ENCODE results near the gene LUZP1. TPM values are rescaled to one million over a fixed set of nuclear protein-coding genes. Genes with fewer than 3 reads are reported as not detected.
A peak's percentile ranks its signal among the peaks of the same experiment; 100 is the strongest.

The LUZP1 gene
- total RNA-seq, 1 experiment from 2014 or later, result 22.4 TPM

DNA sequence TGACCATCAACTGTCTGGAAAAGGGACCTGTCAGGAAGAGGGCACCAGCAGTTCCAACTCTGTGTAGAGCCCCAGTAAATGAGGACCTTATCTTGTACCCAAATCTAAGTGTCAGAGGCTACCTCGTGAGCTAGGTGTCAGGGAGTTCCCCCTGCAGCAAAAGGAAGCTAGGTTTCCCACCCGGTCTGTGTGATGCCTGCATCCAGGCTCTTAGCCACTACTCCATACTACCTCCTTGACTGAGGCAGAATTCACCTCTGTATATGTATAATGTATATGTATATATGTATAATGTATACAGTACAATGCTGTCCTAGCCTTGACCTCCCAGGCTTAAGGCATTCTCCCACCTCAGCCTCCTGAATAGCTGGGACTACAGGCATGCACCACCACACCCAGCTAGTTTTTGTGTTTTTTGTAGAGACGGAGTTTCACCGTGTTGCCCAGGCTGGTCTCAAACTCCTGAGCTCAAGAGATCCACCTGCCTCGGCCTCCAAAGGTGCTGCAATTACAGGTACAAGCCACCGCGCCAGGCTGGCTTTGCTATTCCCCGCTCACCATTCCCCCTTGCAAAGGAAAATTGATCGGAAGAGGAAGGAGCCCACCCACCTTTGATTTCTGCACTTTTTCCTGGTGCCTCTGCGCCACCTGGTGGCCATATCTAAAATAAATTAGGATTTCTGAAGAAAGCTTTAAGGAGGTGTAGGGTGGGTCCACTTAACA is 15.7 kb upstream of the LUZP1 start:
- Histone ChIP-seq H3K79me2 (ENCODE audit: insufficient read depth, low read length) (no peaks in the 10 kb centered on the region), H3K36me3 (ENCODE audit: control insufficient read depth in 1 of 2, insufficient read depth in 2 of 2, low read length in 2 of 2) (no peaks in the 10 kb centered on the region), H3K27ac (ENCODE audit: low read depth, low read length) (no peak overlapping the region), H3K9ac (ENCODE audit: low read length) (no peak overlapping the region), H3K27me3 (ENCODE audit: insufficient read depth, low read length) (no peaks in the 10 kb centered on the region), H3K9me2 (ENCODE audit: insufficient read depth) (no peaks in the 10 kb centered on the region), H3K4me1 (ENCODE audit: control insufficient read depth in 1 of 2, insufficient read depth in 2 of 2, low read length in 2 of 2) (peaks cover 17 to 26% of the 10 kb centered on the region in 2 experiments), H3K4me2 (ENCODE audit: low read length) (peak overlapping the region; percentile 52; the same call in 1 of the 2 replicates), H4K20me1 (ENCODE audit: insufficient read depth) (no peaks in the 10 kb centered on the region), H2AFZ (ENCODE audit: low read depth, low read length, poor library complexity, severe bottlenecking) (peak overlapping the region; percentile 82), H3K9me3 (ENCODE audit: control insufficient read depth in 1 of 2, insufficient read depth in 1 of 2, low read depth in 1 of 2, low read length in 2 of 2) (no peaks in the 10 kb centered on the region), H3K4me3 (replicated peaks in 1 of 2; ENCODE audit: low read depth in 1 of 2, low read length in 2 of 2) (no peak overlapping the region)
- no TSS peak for BruUV-seq (replicated peaks)
- DNase-seq (ENCODE audit: low read depth, low spot score) (no peak), ATAC-seq (peak; percentile 59)
- CTCF ChIA-PET, result interaction anchor here (0.6 to 7.3 kb wide), 28 partner anchors 8 to 355 kb away, joined by 3 to 158 read pairs (median 4); partner anchors contain the start of genes HTR1D and LUZP1
- TF ChIP-seq, protein P1, sequence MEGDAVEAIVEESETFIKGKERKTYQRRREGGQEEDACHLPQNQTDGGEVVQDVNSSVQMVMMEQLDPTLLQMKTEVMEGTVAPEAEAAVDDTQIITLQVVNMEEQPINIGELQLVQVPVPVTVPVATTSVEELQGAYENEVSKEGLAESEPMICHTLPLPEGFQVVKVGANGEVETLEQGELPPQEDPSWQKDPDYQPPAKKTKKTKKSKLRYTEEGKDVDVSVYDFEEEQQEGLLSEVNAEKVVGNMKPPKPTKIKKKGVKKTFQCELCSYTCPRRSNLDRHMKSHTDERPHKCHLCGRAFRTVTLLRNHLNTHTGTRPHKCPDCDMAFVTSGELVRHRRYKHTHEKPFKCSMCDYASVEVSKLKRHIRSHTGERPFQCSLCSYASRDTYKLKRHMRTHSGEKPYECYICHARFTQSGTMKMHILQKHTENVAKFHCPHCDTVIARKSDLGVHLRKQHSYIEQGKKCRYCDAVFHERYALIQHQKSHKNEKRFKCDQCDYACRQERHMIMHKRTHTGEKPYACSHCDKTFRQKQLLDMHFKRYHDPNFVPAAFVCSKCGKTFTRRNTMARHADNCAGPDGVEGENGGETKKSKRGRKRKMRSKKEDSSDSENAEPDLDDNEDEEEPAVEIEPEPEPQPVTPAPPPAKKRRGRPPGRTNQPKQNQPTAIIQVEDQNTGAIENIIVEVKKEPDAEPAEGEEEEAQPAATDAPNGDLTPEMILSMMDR (IDR thresholded peaks at IDR 0.05 in 2 of 3, conservative IDR thresholded peaks at IDR 0.05 in 1 of 3; ENCODE audit: borderline replicate concordance in 1 of 3, insufficient read depth in 1 of 3, low read depth in 2 of 3, low read length in 2 of 3), result peak; percentile 59 to 95 (median 76)
- TF ChIP-seq, protein P2, sequence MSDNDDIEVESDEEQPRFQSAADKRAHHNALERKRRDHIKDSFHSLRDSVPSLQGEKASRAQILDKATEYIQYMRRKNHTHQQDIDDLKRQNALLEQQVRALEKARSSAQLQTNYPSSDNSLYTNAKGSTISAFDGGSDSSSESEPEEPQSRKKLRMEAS (IDR thresholded peaks at IDR 0.05), result no peak
- peak; percentile 96 for TF ChIP-seq RAD21 (IDR thresholded peaks at IDR 0.05; ENCODE audit: low read depth)
- RAD21 ChIA-PET (ENCODE audit: low non-redundant PET in 1 of 2, low total read pairs in 2 of 2, uncharacterized antibody in 2 of 2, unreplicated experiment in 2 of 2), result interaction anchor here (0.6 to 3.3 kb wide), 12 partner anchors 14 to 355 kb away, joined by 3 to 26 read pairs (median 4); no protein-coding TSS in a partner anchor
- intact Hi-C loops (cut with micrococcal nuclease), result loop anchor here (1.0 kb wide), 2 partner anchors 86 to 208 kb away; no protein-coding TSS in a partner anchor
- POLR2A ChIA-PET, result interaction anchor here (0.8 to 1.7 kb wide), 4 partner anchors 15 to 208 kb away, joined by 3 to 9 read pairs (median 4); partner anchors contain the start of gene LUZP1

DNA sequence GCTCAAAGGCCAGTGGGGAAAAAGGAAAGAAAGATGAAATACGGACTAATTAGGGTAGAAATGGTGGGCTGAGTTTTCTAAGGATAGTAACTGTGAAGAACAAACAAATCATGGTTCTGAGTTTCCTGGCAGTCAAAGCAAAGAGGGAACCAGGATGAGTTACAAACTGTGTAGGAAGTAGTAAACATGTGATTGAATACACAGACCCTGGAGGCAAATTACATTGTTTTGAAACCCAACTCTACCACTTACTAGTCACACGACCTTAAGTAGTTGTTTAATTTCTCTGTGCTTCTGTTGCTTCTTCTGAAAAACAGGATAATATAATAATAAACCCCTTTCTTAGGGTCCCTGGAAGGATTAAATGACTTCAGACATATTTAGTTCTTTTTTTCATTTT is 11.2 kb upstream of the LUZP1 start:
- no peaks in the 10 kb centered on the region for H3K36me3 ChIP-seq (ENCODE audit: control insufficient read depth in 1 of 2, insufficient read depth in 2 of 2, low read length in 2 of 2)
- H2AFZ ChIP-seq (ENCODE audit: low read depth, low read length, poor library complexity, severe bottlenecking), result peak overlapping the region; percentile 52
- RAD21 ChIA-PET (ENCODE audit: low non-redundant PET in 1 of 2, low total read pairs in 2 of 2, uncharacterized antibody in 2 of 2, unreplicated experiment in 2 of 2), result interaction anchor here in 1 of 2 experiments (0.7 kb wide), 1 partner anchor 81 kb away, joined by 3 read pairs; no protein-coding TSS in a partner anchor
- no TSS peak for BruUV-seq (replicated peaks)
- POLR2A ChIA-PET, result interaction anchor here (1.9 kb wide), 1 partner anchor 10 kb away, joined by 5 read pairs; no protein-coding TSS in a partner anchor
- DNase-seq (ENCODE audit: low read depth, low spot score) (no peak), ATAC-seq (no peak)
- CTCF ChIA-PET, result interaction anchor here (1.0 to 3.6 kb wide), 6 partner anchors 10 to 203 kb away, joined by 3 to 27 read pairs (median 4); partner anchors contain the start of gene LUZP1
- H3K79me2 ChIP-seq (ENCODE audit: insufficient read depth, low read length), result no peaks in the 10 kb centered on the region
- H3K27me3 ChIP-seq (ENCODE audit: insufficient read depth, low read length), result no peaks in the 10 kb centered on the region
- H3K9me3 ChIP-seq (ENCODE audit: control insufficient read depth in 1 of 2, insufficient read depth in 1 of 2, low read depth in 1 of 2, low read length in 2 of 2), result no peaks in the 10 kb centered on the region
- H4K20me1 ChIP-seq (ENCODE audit: insufficient read depth), result no peaks in the 10 kb centered on the region
- intact Hi-C loops (cut with micrococcal nuclease), result no loop called here
- no peak overlapping the region for H3K9ac ChIP-seq (ENCODE audit: low read length)
- no peak overlapping the region for H3K27ac ChIP-seq (ENCODE audit: low read depth, low read length)
- peaks cover 2 to 29% of the 10 kb centered on the region in 2 experiments; a peak in 3 of 4 replicates for H3K4me1 ChIP-seq (ENCODE audit: control insufficient read depth in 1 of 2, insufficient read depth in 2 of 2, low read length in 2 of 2)
- H3K9me2 ChIP-seq (ENCODE audit: insufficient read depth), result no peaks in the 10 kb centered on the region
- H3K4me3 ChIP-seq (replicated peaks in 1 of 2; ENCODE audit: low read depth in 1 of 2, low read length in 2 of 2), result no peak overlapping the region
- no peak overlapping the region for H3K4me2 ChIP-seq (ENCODE audit: low read length)
- TF ChIP-seq ELF1 (IDR thresholded peaks at IDR 0.05; ENCODE audit: borderline replicate concordance, low read depth) (no peak), CEBPB (IDR thresholded peaks at IDR 0.05; ENCODE audit: low read depth) (no peak), ZNF274 (IDR thresholded peaks at IDR 0.05; ENCODE audit: low read depth, low read length) (no peak), EZH2phosphoT487 (IDR thresholded peaks at IDR 0.05; ENCODE audit: borderline replicate concordance) (no peak), YY1 (IDR thresholded peaks at IDR 0.05; ENCODE audit: extremely low read depth, insufficient replicate concordance, low read depth, low read length) (no peak), FOSL1 (IDR thresholded peaks at IDR 0.05; ENCODE audit: low read depth) (no peak), CBX3 (IDR thresholded peaks at IDR 0.05; ENCODE audit: low read depth) (no peak), EGR1 (IDR thresholded peaks at IDR 0.05; ENCODE audit: low read depth) (no peak)
- TF ChIP-seq, protein P3, sequence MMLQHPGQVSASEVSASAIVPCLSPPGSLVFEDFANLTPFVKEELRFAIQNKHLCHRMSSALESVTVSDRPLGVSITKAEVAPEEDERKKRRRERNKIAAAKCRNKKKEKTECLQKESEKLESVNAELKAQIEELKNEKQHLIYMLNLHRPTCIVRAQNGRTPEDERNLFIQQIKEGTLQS (IDR thresholded peaks at IDR 0.05), result no peak
